Measurements from ENCODE around the gene ENDOD1. TPM values are rescaled to one million over a fixed set of nuclear protein-coding genes. Genes with fewer than 3 reads are reported as not detected.

Gene ENDOD1
- total RNA-seq, 1 experiment from 2014 or later: 32.1 TPM

DNA sequence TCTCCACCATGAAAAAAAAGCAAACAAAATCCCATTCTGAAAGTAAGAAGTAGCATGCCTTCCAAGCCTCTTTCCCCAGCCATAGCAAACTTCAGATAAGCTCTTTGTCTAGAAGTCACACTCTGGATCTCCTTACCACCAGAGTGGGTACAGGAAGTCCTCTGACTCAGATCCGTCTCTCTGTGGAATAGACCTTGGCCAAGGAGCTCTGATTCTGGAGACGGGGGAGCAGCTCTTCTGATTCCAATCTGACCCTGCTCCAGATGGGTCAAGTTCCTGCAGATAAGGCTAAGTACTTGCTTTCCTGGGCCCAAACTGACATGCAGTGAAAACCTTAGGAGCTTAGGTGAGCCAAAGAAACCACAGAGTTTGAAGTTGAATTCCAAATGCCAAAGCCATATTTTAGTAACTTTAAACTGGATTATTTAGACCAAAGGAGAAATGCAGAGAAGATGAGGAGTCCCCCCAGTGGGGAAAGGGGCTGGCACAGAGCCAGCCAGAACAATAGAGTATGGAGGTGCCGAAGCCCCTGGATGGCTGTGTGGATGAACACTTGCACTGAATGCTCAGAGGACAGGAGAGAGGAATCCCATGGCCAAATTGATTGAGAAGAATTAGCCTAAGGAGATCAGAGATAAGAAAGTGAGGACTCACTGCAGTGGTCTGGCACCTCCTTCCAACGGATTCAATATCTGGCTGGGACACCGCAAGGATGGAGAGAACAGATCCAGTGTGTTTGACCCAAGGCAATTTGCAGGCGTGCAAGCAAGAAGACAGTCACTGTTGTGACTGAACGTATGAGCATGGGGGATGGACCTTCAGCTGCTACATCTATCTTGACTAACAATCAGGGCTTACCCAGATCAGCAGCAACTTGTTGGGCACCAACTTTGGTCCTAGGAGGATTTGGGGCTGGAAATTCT lies 54.9 kb downstream of the ENDOD1 start:
- CTCF ChIA-PET: no interaction called here
- intact Hi-C loops (cut with micrococcal nuclease): no loop called here
- ATAC-seq: no peak

GRCh38 chr11:95145430-95146060 lies 55.9 kb downstream of the ENDOD1 start:
- Histone ChIP-seq H3K4me2 (ENCODE audit: low read length) (no peak overlapping the region), H3K27ac (ENCODE audit: low read length) (no peak overlapping the region), H3K36me3 (ENCODE audit: low read depth, low read length) (no peaks in the 10 kb centered on the region), H3K27me3 (ENCODE audit: low read length) (no peaks in the 10 kb centered on the region), H3K4me1 (ENCODE audit: insufficient read depth, low read length) (peaks cover 33% of the 10 kb centered on the region), H3F3A (ENCODE audit: low read length, unreplicated experiment) (no peaks in the 10 kb centered on the region), H3K4me3 (ENCODE audit: low read length) (no peak overlapping the region), H3K79me2 (ENCODE audit: low read length) (no peaks in the 10 kb centered on the region), H4K20me1 (ENCODE audit: low read length) (no peaks in the 10 kb centered on the region), H3K9me2 (replicated peaks; ENCODE audit: low read length) (no peaks in the 10 kb centered on the region), H3K9me3 (ENCODE audit: low read length) (no peaks in the 10 kb centered on the region), H2AFZ (ENCODE audit: low read length) (no peak overlapping the region), H3K9ac (ENCODE audit: low read length) (no peak overlapping the region)
- POLR2A ChIA-PET (ENCODE audit: unreplicated experiment): interaction anchor here (0.7 kb wide), 1 partner anchor 643 kb away, joined by 3 read pairs; no protein-coding TSS in a partner anchor
- intact Hi-C loops (cut with micrococcal nuclease): no loop called here
- CTCF ChIA-PET: no interaction called here
- TF ChIP-seq, protein P1, sequence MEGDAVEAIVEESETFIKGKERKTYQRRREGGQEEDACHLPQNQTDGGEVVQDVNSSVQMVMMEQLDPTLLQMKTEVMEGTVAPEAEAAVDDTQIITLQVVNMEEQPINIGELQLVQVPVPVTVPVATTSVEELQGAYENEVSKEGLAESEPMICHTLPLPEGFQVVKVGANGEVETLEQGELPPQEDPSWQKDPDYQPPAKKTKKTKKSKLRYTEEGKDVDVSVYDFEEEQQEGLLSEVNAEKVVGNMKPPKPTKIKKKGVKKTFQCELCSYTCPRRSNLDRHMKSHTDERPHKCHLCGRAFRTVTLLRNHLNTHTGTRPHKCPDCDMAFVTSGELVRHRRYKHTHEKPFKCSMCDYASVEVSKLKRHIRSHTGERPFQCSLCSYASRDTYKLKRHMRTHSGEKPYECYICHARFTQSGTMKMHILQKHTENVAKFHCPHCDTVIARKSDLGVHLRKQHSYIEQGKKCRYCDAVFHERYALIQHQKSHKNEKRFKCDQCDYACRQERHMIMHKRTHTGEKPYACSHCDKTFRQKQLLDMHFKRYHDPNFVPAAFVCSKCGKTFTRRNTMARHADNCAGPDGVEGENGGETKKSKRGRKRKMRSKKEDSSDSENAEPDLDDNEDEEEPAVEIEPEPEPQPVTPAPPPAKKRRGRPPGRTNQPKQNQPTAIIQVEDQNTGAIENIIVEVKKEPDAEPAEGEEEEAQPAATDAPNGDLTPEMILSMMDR (conservative IDR thresholded peaks at IDR 0.05; ENCODE audit: low read depth, low read length): no peak
- TF ChIP-seq EZH2 (IDR thresholded peaks at IDR 0.05; ENCODE audit: low read length, unreplicated experiment) (no peak), EZH2phosphoT487 (IDR thresholded peaks at IDR 0.05; ENCODE audit: borderline replicate concordance, low read length) (no peak)
- DNase-seq: no peak
- ATAC-seq: no peak
- BruUV-seq (replicated peaks): no TSS peak

More for the DNA sequence above, 54.9 kb downstream of the ENDOD1 start:
- Histone ChIP-seq H3K27ac (ENCODE audit: low read length) (no peak overlapping the region), H3K27me3 (ENCODE audit: low read length) (no peaks in the 10 kb centered on the region), H3F3A (ENCODE audit: low read length, unreplicated experiment) (no peaks in the 10 kb centered on the region), H3K4me3 (ENCODE audit: low read length) (no peak overlapping the region), H3K4me1 (ENCODE audit: insufficient read depth, low read length) (peaks cover 23% of the 10 kb centered on the region), H3K9me3 (ENCODE audit: low read length) (no peaks in the 10 kb centered on the region), H4K20me1 (ENCODE audit: low read length) (no peaks in the 10 kb centered on the region), H3K79me2 (ENCODE audit: low read length) (no peaks in the 10 kb centered on the region), H3K9me2 (replicated peaks; ENCODE audit: low read length) (no peaks in the 10 kb centered on the region), H3K9ac (ENCODE audit: low read length) (no peak overlapping the region), H3K36me3 (ENCODE audit: low read depth, low read length) (no peaks in the 10 kb centered on the region), H2AFZ (ENCODE audit: low read length) (no peak overlapping the region), H3K4me2 (ENCODE audit: low read length) (no peak overlapping the region)
- no peak for TF ChIP-seq EZH2phosphoT487 (IDR thresholded peaks at IDR 0.05; ENCODE audit: borderline replicate concordance, low read length)
- TF ChIP-seq, protein P1 (conservative IDR thresholded peaks at IDR 0.05; ENCODE audit: low read depth, low read length): no peak
- POLR2A ChIA-PET (ENCODE audit: unreplicated experiment): no interaction called here
- no TSS peak for BruUV-seq (replicated peaks)
- DNase-seq: no peak
